Measurements from ENCODE around the gene PTF1A.
"Not testable (repeated sequence)": the region's sequence is repeated elsewhere in the genome, so short reads cannot be mapped to it uniquely, and the experiment has no call there.

Gene PTF1A

GRCh38 chr10:23204773-23205172 lies 12.7 kb downstream of the PTF1A start:
- H3K36me3 ChIP-seq (ENCODE audit: insufficient read depth, low read length): no peaks in the 10 kb centered on the region
- H3K9ac ChIP-seq (ENCODE audit: low read depth, low read length): no peak overlapping the region
- no peaks in the 10 kb centered on the region for H3K9me3 ChIP-seq (ENCODE audit: control insufficient read depth, insufficient read depth, low read length)
- H3K4me1 ChIP-seq (ENCODE audit: insufficient read depth, low read length): 0 out of 2 replicates have a peak, but pooled peaks cover 6% of the 10 kb centered on the region

GRCh38 chr10:23205972-23206642 lies 14.0 kb downstream of the PTF1A start:
- Histone ChIP-seq H3K9me3 (ENCODE audit: control insufficient read depth, insufficient read depth, low read length) (no peaks in the 10 kb centered on the region), H3K9ac (ENCODE audit: low read depth, low read length) (no peak overlapping the region), H3K36me3 (ENCODE audit: insufficient read depth, low read length) (no peaks in the 10 kb centered on the region), H3K4me1 (ENCODE audit: insufficient read depth, low read length) (no peaks in the 10 kb centered on the region)

- Histone ChIP-seq H3K9ac (ENCODE audit: low read depth, low read length) (no peak overlapping the region), H3K9me3 (ENCODE audit: control insufficient read depth, insufficient read depth, low read length) (no peaks in the 10 kb centered on the region), H3K36me3 (ENCODE audit: insufficient read depth, low read length) (no peaks in the 10 kb centered on the region), H3K4me1 (ENCODE audit: insufficient read depth, low read length) (no peaks in the 10 kb centered on the region)
These were observed 25.4 kb downstream of the PTF1A start for GRCh38 chr10:23217471-23217870.

GRCh38 chr10:23230582-23230981 lies 38.5 kb downstream of the PTF1A start:
- no peak overlapping the region for H3K9ac ChIP-seq (ENCODE audit: low read depth, low read length)
- no peaks in the 10 kb centered on the region for H3K9me3 ChIP-seq (ENCODE audit: control insufficient read depth, insufficient read depth, low read length)
- H3K4me1 ChIP-seq (ENCODE audit: insufficient read depth, low read length): no peaks in the 10 kb centered on the region
- no peaks in the 10 kb centered on the region for H3K36me3 ChIP-seq (ENCODE audit: insufficient read depth, low read length)

- Histone ChIP-seq H3K9me3 (ENCODE audit: control insufficient read depth, insufficient read depth, low read length) (no peaks in the 10 kb centered on the region), H3K9ac (ENCODE audit: low read depth, low read length) (no peak overlapping the region), H3K36me3 (ENCODE audit: insufficient read depth, low read length) (no peaks in the 10 kb centered on the region), H3K4me1 (ENCODE audit: insufficient read depth, low read length) (no peaks in the 10 kb centered on the region)
These were observed 45.9 kb downstream of the PTF1A start for GRCh38 chr10:23238015-23238414.

- H3K4me1 ChIP-seq (ENCODE audit: insufficient read depth, low read length); H3K36me3 ChIP-seq (ENCODE audit: insufficient read depth, low read length); H3K9me3 ChIP-seq (ENCODE audit: control insufficient read depth, insufficient read depth, low read length); H3K9ac ChIP-seq (ENCODE audit: low read depth, low read length): not testable (repeated sequence)
These were observed 49.7 kb downstream of the PTF1A start for GRCh38 chr10:23241779-23242178.

Measured in ES-I3 (cell line).